ENCODE measurements around the gene SLC24A4. TPM values are rescaled to one million over a fixed set of nuclear protein-coding genes. Genes with fewer than 3 reads are reported as not detected.

Gene SLC24A4
- polyA plus RNA-seq, 1 donor from 2014 or later = 0.17 TPM

GRCh38 chr14:92425101-92425500 lies 102.1 kb downstream of the SLC24A4 start:
- Histone ChIP-seq H3K9me3 (ENCODE audit: low read length) (no peaks in the 10 kb centered on the region), H3K9ac (ENCODE audit: low read length) (no peak overlapping the region), H3K9me2 (ENCODE audit: insufficient read depth, low read length) (no peaks in the 10 kb centered on the region), H2AFZ (ENCODE audit: low read depth, low read length) (no peak overlapping the region), H3K4me2 (ENCODE audit: low read length) (no peak overlapping the region), H3F3A (ENCODE audit: insufficient read depth, low read length, poor library complexity, severe bottlenecking) (no peaks in the 10 kb centered on the region), H3K27me3 (ENCODE audit: insufficient read depth, low read depth, low read length) (no peaks in the 10 kb centered on the region), H3K27ac (ENCODE audit: low read length) (no peak overlapping the region), H3K4me3 (ENCODE audit: low read length) (no peak overlapping the region), H3K79me2 (replicated peaks; ENCODE audit: insufficient read depth, low read length) (no peaks in the 10 kb centered on the region), H4K20me1 (ENCODE audit: insufficient read depth) (no peaks in the 10 kb centered on the region), H3K36me3 (ENCODE audit: insufficient read depth, low read length) (no peaks in the 10 kb centered on the region)
- no peak for TF ChIP-seq EZH2 (IDR thresholded peaks at IDR 0.05; ENCODE audit: borderline replicate concordance, insufficient read depth, low read length, poor library complexity, severe bottlenecking)
- TF ChIP-seq RAD21 (conservative IDR thresholded peaks at IDR 0.05) = no peak
- no peak for TF ChIP-seq EP300 (conservative IDR thresholded peaks at IDR 0.05; ENCODE audit: poor library complexity, severe bottlenecking)
- no peak for TF ChIP-seq MXI1 (conservative IDR thresholded peaks at IDR 0.05; ENCODE audit: poor library complexity, severe bottlenecking)
- no peak for TF ChIP-seq TAF1 (IDR thresholded peaks at IDR 0.05; ENCODE audit: low read depth)
- no peak for TF ChIP-seq CTCF (IDR thresholded peaks at IDR 0.05; ENCODE audit: poor library complexity, severe bottlenecking)
- TF ChIP-seq POLR2AphosphoS5 (IDR thresholded peaks at IDR 0.05) = no peak
- no peak for TF ChIP-seq REST (IDR thresholded peaks at IDR 0.05; ENCODE audit: borderline replicate concordance)
- no peak for TF ChIP-seq SMC3 (conservative IDR thresholded peaks at IDR 0.05; ENCODE audit: poor library complexity)

GRCh38 chr14:92426237-92426636 lies 103.3 kb downstream of the SLC24A4 start:
- TF ChIP-seq REST (IDR thresholded peaks at IDR 0.05; ENCODE audit: borderline replicate concordance) = no peak
- TF ChIP-seq CTCF (IDR thresholded peaks at IDR 0.05; ENCODE audit: poor library complexity, severe bottlenecking) = no peak
- no peak for TF ChIP-seq POLR2AphosphoS5 (IDR thresholded peaks at IDR 0.05)
- TF ChIP-seq EZH2 (IDR thresholded peaks at IDR 0.05; ENCODE audit: borderline replicate concordance, insufficient read depth, low read length, poor library complexity, severe bottlenecking) = no peak
- no peak for TF ChIP-seq SMC3 (conservative IDR thresholded peaks at IDR 0.05; ENCODE audit: poor library complexity)
- no peak for TF ChIP-seq MXI1 (conservative IDR thresholded peaks at IDR 0.05; ENCODE audit: poor library complexity, severe bottlenecking)
- TF ChIP-seq RAD21 (conservative IDR thresholded peaks at IDR 0.05) = no peak
- TF ChIP-seq EP300 (conservative IDR thresholded peaks at IDR 0.05; ENCODE audit: poor library complexity, severe bottlenecking) = no peak
- no peak for TF ChIP-seq TAF1 (IDR thresholded peaks at IDR 0.05; ENCODE audit: low read depth)
- no peaks in the 10 kb centered on the region for H4K20me1 ChIP-seq (ENCODE audit: insufficient read depth)
- H3K27ac ChIP-seq (ENCODE audit: low read length) = no peak overlapping the region
- H2AFZ ChIP-seq (ENCODE audit: low read depth, low read length) = no peak overlapping the region
- no peak overlapping the region for H3K4me2 ChIP-seq (ENCODE audit: low read length)
- no peaks in the 10 kb centered on the region for H3K79me2 ChIP-seq (replicated peaks; ENCODE audit: insufficient read depth, low read length)
- no peak overlapping the region for H3K4me3 ChIP-seq (ENCODE audit: low read length)
- H3K9me3 ChIP-seq (ENCODE audit: low read length) = no peaks in the 10 kb centered on the region
- no peaks in the 10 kb centered on the region for H3K27me3 ChIP-seq (ENCODE audit: insufficient read depth, low read depth, low read length)
- no peaks in the 10 kb centered on the region for H3F3A ChIP-seq (ENCODE audit: insufficient read depth, low read length, poor library complexity, severe bottlenecking)
- no peaks in the 10 kb centered on the region for H3K36me3 ChIP-seq (ENCODE audit: insufficient read depth, low read length)
- H3K9me2 ChIP-seq (ENCODE audit: insufficient read depth, low read length) = no peaks in the 10 kb centered on the region
- no peak overlapping the region for H3K9ac ChIP-seq (ENCODE audit: low read length)

Measured in neural cell (in vitro differentiated cells).